DMS53 treated with DMSO at 0.1 percent for 48 hours (cell line): Measurements from ENCODE around the gene NFATC3.

Source experiments
- DNase-seq: peaks from one replicate; lab custom pipeline; 2025; ENCODE audit not compliant: unreplicated experiment; lab: John Stamatoyannopoulos, UW

Gene NFATC3

GRCh38 chr16:68244903-68245853 is 160.0 kb downstream of the NFATC3 start, which contains the start of gene PLA2G15:
TSS of gene PLA2G15 (plus strand) at chr16:68245373. CDS start at chr16:68245427, 54 bp downstream.
- peak; percentile 51 for DNase-seq

GRCh38 chr16:68246121-68246520 is 161.0 kb downstream of the NFATC3 start:
- DNase-seq = no peak

GRCh38 chr16:68246666-68247065 is 161.5 kb downstream of the NFATC3 start:
- no peak for DNase-seq

- no peak for DNase-seq
Observed at GRCh38 chr16:68247400-68247799, 162.2 kb downstream of the NFATC3 start.

- no peak for DNase-seq
Observed at GRCh38 chr16:68247932-68248331, 162.8 kb downstream of the NFATC3 start.

- DNase-seq = no peak
Observed at GRCh38 chr16:68249371-68249770, 164.2 kb downstream of the NFATC3 start.

GRCh38 chr16:68250951-68251350 is 165.8 kb downstream of the NFATC3 start:
- DNase-seq = no peak

GRCh38 chr16:68251832-68252231 is 166.7 kb downstream of the NFATC3 start:
- DNase-seq = no peak

- no peak for DNase-seq
Observed at GRCh38 chr16:68252383-68252782, 167.2 kb downstream of the NFATC3 start.

- no peak for DNase-seq
Observed at GRCh38 chr16:68253721-68254120, 168.6 kb downstream of the NFATC3 start.

GRCh38 chr16:68255712-68256111 is 170.5 kb downstream of the NFATC3 start:
- no peak for DNase-seq

GRCh38 chr16:68257251-68257905 is 172.2 kb downstream of the NFATC3 start:
- peak; percentile 84 for DNase-seq

GRCh38 chr16:68257906-68258800 is 173.0 kb downstream of the NFATC3 start:
- peak; percentile 56 for DNase-seq

- no peak for DNase-seq
Observed at GRCh38 chr16:68259007-68259825, 174.0 kb downstream of the NFATC3 start.

GRCh38 chr16:68263559-68264127 is 178.5 kb downstream of the NFATC3 start:
- no peak for DNase-seq

- DNase-seq = peak; percentile 10
Observed at GRCh38 chr16:68264128-68265077, 179.2 kb downstream of the NFATC3 start, which contains the start of gene SLC7A6. TSS of gene SLC7A6 (plus strand) at chr16:68264526. CDS start at chr16:68274727, 10,201 bp downstream.

- DNase-seq = peak; percentile 27
Observed at GRCh38 chr16:68265078-68265920, 180.1 kb downstream of the NFATC3 start.
